GM10847 (cell line): ENCODE data around the gene TLCD1.

Experiments used
- POLR2A ChIP-seq: IDR thresholded peaks from 2 replicates; pipeline ENCODE4 v1.6.1; 2011; ENCODE audit not compliant: insufficient read length; ENCODE audit errors: extremely low read depth

The TLCD1 gene

GRCh38 chr17:28710861-28711722 is 14.9 kb downstream of the TLCD1 start:
- peak; percentile 64 for TF ChIP-seq POLR2A

GRCh38 chr17:28707339-28707720 is 18.7 kb downstream of the TLCD1 start:
- no peak for TF ChIP-seq POLR2A

GRCh38 chr17:28706471-28707338 is 19.3 kb downstream of the TLCD1 start:
- TF ChIP-seq POLR2A, result no peak

DNA sequence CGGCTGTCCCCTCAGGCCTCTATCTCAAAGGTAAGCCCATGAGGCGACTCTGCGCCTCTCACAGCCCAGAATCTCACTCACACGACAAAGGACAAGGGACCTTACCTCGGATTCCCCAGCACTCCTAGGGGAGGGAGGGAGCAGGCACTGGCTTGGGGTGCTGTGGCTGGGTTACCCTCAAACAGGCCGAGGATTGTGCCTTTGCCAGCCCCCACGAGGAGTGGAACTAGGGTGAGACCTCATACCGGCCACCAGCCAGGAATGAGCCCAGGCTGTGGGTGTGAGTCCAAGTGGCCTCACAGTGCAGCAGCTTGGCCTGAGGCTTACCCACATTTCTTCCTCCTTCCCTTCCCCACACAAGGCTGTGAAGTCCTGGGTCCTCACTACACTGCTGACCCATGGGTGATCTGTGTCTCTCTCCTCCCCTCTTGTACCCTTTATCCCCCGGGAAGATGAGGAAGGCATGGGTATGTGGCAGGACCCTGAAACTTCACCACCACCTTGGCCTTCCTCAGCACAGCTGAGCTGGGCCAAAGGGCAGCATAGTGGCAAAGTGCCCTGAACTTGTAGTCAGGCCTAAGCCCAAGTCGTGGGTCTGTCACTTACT is 20.2 kb downstream of the TLCD1 start:
- no peak for TF ChIP-seq POLR2A

DNA sequence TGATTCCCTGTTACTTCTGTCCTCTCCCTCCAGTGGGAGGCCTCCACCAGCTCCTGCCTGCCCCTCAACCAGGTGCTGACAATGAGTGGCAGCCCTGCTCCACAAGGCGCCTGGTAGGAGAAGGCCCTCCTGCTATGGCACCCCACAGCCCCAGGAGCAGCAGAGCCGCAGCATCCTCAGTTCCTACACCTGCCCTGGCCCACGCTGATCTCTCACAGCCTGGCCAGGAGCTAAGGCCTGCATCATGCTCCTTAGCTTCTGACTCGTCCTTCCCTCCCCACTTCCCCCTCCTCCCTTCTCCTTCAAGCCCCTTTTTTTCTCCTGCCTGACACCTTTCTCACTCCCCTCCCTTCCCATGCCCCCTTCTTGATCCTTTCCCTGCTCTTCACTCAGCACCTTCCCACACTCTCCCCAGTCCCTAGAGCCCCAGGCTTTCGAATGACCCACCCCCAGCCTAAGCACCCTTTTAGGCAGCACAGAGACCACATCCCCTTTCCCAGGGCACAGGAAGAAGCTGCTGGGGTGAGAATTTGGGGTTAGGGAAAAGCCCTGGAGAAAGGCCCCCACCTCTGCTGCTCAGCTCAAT is 20.9 kb downstream of the TLCD1 start:
- TF ChIP-seq POLR2A, result no peak

- no peak for TF ChIP-seq POLR2A
These were observed 21.7 kb downstream of the TLCD1 start for GRCh38 chr17:28704219-28704858.

- no peak for TF ChIP-seq POLR2A
These were observed 22.3 kb downstream of the TLCD1 start for GRCh38 chr17:28703552-28704218.

DNA sequence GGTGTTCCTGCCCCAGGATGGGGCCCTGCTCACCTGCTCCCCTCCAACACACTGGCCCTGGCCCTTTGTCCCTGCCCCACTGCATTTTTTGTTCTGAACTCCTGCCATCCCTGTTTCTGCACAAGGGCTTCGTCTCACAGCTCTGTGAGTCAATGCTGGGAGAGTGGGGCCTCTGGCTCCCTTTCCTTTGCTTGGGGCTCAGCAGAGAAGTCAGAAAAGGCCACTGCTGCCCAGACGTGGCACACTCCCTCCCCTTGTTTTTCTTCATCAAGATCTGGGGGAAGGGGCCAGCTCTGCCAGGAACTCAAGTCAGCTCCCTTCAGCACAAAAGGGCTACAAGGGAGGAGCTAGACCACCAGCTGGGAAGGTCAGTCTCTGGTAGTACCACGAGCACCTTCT is 23.3 kb downstream of the TLCD1 start:
- TF ChIP-seq POLR2A, result no peak

DNA sequence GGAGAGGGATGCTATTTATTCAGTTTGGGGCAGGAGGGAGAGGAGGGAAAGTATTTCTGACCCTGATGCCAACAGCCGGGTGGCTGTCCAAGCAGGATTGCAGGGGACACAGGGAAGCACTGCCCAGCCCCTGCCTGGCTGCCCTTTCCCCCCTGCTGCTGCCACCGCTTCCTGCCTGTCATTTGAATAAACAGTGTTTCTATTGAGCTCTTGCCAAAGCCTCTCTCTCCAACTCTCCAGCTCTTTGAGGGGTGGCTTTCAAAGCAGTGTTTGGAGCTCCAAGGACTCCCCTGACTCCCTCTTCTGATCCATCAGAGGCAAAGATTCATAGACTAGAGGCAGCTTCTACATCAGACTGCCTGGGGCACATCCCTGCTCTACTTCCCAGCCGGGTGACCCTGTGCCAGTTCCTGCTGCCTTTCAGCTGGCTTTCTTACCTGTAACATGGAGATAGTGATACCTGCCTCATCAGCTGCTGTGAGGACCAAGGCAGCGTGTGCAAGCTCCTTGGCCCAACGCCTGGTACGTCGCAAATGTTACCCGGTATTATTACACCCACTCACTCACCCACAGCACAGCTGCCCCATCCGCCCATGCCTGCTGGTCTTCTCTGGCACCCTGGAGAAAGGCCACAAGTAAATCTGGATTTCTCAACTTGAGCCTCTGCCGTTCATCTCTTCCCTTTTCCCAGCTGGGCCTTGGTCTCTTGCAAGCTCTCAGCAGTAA is 23.8 kb downstream of the TLCD1 start:
- no peak for TF ChIP-seq POLR2A

DNA sequence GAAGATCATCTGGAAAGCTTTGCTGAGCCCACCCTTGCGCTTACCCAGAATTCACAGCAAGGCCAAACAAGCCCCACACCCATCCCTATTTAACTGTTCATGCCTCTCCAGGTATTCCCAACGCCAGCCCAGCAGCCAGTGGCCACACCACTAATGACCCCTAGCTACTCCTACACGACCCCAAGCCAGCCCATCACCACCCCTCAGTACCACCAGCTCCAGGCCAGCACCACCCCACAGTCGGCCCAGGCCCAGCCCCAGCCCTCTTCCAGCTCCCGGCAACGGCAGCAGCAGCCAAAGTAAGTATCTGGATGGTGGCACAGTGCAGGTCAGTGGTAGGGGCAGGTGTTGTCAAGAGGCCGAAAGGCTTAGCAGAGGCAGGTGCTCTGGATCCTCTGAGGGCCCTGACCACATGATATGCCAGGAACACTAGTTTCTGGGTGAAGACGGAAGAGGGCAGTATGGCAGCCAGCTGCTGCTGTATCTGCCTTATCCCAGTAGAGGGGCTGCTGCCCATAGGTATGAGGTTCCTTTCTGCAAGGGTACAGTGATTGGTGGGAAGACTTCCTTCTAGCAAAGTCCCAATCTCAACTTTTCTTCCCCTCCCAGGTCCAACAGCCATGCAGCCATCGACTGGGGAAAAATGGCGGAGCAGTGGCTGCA is 25.1 kb downstream of the TLCD1 start:
- no peak for TF ChIP-seq POLR2A

DNA sequence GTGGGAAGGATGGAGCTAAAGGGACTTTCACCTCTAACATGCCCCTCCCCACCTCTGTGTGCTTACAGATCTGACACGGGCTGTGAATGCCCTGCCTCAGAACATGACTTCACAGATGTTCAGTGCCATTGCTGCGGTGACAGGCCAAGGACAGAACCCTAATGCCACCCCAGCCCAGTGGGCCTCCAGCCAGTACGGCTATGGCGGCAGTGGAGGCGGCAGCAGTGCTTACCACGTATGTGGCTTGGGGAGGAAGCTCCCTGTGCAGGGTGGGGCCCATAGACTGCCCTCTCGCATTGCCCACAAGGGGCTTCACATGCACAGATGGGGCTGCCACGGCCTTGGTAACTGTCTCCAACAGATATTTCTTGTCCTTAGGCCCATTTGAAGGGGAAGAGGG is 25.8 kb downstream of the TLCD1 start:
- TF ChIP-seq POLR2A, result no peak

DNA sequence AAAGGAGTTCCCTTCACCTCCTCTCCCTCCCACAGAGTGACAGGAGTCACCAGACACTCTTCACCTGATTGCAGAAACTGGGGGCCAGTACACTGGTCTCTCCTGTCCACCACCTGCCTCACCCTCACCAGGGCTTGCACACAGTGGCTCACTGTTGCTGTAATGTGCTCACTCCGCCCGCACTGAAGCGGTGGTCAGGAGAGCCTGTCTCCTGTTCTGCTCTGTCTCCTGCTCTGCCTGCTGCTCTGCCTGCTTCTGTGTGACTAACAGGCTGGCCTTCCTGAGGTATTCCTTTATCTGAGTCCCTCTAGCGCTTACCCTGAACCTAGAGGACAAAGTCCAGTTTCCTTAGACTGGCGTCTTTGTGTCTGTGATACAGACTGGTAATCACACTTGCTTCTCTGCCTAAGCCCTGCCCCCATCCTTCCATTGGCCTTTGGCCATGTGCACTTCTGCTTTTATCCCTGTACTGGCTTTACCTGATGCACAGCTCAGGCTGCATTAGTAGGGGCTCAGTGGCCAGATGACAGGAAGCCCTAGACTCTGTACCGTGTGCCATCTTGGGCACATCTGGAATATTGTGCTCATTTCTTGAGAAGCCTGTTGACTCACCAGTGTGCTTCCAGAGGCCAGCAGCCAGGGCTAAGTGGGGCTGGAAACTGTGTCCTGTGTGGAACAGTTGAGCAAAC is 27.6 kb downstream of the TLCD1 start:
- TF ChIP-seq POLR2A, result no peak

- TF ChIP-seq POLR2A, result no peak
These were observed 32.2 kb downstream of the TLCD1 start for GRCh38 chr17:28693869-28694268.
